Right cardiac atrium (tissue), 5 donors: Measurements from ENCODE around the gene TOR1AIP2. TPM values are rescaled to one million over a fixed set of nuclear protein-coding genes. Genes with fewer than 3 reads are reported as not detected.

Experiments
- ATAC-seq, 2 donors: fragments of 200-7000 bp; cut with Tn5 transposase; one replicate each; pipeline versions ENCODE4 v1.8.0 to v1.9.1; 2020; ENCODE audit warnings: moderate library complexity in 2 of 2, mild to moderate bottlenecking in 1 of 2
- DNase-seq, 3 donors: peaks; one replicate each; pipeline ENCODE4 v3.0.0-alpha.2; 2020
- H3K27ac ChIP-seq: one replicate; pipeline ENCODE4 v1.5.1; 2013; ENCODE audit warnings: mild to moderate bottlenecking, low read length, control low read depth, moderate library complexity
- H3K27me3 ChIP-seq: one replicate; pipeline ENCODE4 v1.6.1; 2013; ENCODE audit not compliant: control insufficient read depth, insufficient read depth
- H3K4me1 ChIP-seq: one replicate; pipeline ENCODE4 v1.6.1; 2013; ENCODE audit warnings: low read length; ENCODE audit not compliant: control insufficient read depth, insufficient read depth
- H3K4me3 ChIP-seq: one replicate; pipeline ENCODE4 v1.5.1; 2013; ENCODE audit warnings: low read length, control low read depth
- H3K9me3 ChIP-seq: one replicate; pipeline ENCODE4 v1.6.1; 2013; ENCODE audit warnings: low read length; ENCODE audit not compliant: control insufficient read depth
- WGBS: extraction: QIAGEN DNeasy Blood & Tissue Kit; methylation state at CpG from one replicate; pipeline ENCODE4 v1.1.7; 2013; 5-methylcytosine and 5-hydroxymethylcytosine counted together
- intact Hi-C, 4 donors: fragments of 100-400 bp; cut with DNase I; formaldehyde crosslinking; loops; one replicate each; pipeline versions ENCODE4 v1.11.0 to v1.14.0; 2022 to 2023
- long read RNA-seq, 4 donors: library from polyadenylated mRNA; unstranded; transcript quantifications; one replicate each; pipeline ENCODE4 v2.0.0, GENCODE V29; 2020 to 2021
- polyA plus RNA-seq: library from polyadenylated mRNA; stranded (reverse); fragments of 200-250 nt; gene quantifications from one replicate; pipeline ENCODE4 v1.2.3, GENCODE V29; 2013
- total RNA-seq, 4 donors: library from RNA; stranded (reverse); fragmentation: NEBNext Ultra II Directional; extraction: Animal tissue kit (Norgen Biotek cat#: 25700); gene quantifications; one replicate each; pipeline ENCODE4 v1.2.1, GENCODE V29; 2021
- donor health status: healthy with polysubstance abuse.
- donor health status: DM: no; HTN: yes; CAD: no.
- donor health status: DM: no; HTN: no; CAD: no.
- donor health status: DM: no; HTN: yes; CAD: no; lungs with severe emphysema.
- donor health status: DM: yes; HTN: yes; CAD: no.

TOR1AIP2 gene
- 10 to 100 TPM; 40.1 to 52.2 (median 48.2) TPM for total RNA-seq
- polyA plus RNA-seq, result 11.0 TPM
- long read RNA-seq, donor 1, full-length matches to known transcripts, result 7 of 16 reads
- long read RNA-seq, donor 1, partial matches to known transcripts, result 0 of 16 reads
- long read RNA-seq, donor 1, other reads (novel, unspliced or antisense), result 9 of 16 reads
- long read RNA-seq, donor 2, full-length matches to known transcripts, result 2 of 5 reads
- long read RNA-seq, donor 2, partial matches to known transcripts, result 0 of 5 reads
- long read RNA-seq, donor 2, other reads (novel, unspliced or antisense), result 3 of 5 reads
- long read RNA-seq, donor 3, full-length matches to known transcripts, result 11 of 35 reads
- long read RNA-seq, donor 3, partial matches to known transcripts, result 5 of 35 reads
- long read RNA-seq, donor 3, other reads (novel, unspliced or antisense), result 19 of 35 reads
- long read RNA-seq, donor 4, full-length matches to known transcripts, result 2 of 2 reads
- long read RNA-seq, donor 4, partial matches to known transcripts, result 0 of 2 reads
- long read RNA-seq, donor 4, other reads (novel, unspliced or antisense), result 0 of 2 reads

DNA sequence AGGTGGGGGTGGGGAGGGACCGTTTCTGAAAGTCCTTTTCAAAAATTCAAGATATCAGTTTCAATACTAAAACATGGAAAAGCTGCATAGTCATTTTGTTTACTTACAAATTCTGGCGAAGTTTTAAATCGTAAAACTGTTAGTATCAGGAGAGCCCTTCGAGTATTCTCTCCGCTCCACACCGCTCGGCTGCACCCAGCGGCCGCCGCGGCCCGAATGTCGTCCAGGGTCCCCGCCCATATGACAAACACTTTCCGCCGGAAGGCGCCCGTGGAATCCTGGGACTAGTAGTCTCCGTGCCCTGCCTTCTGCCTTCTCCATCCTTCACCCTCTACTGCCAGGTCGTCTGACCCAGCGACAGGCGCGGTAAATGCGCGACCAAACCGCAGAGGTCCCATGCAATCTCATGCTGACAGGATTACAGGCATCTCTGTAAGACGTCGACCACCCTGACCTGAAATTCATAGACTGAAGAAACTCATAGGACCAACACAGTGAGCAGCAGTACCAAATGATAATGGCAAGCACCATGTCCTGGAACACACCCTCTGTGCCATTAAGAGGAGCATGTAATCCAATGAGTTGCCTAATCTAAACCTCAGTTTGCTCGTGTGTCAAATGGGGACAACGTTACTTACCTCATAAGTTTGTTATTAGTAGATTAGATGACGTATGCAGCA is at the start of gene TOR1AIP2:
Gene TOR1AIP2, minus strand, starts transcription at position 218 of the 680 bp plus-strand sequence. CDS start 25,138 bp downstream, outside the sequence.
- peak within 1 kb of the TSS; percentile 92 for H3K4me3 ChIP-seq
- H3K27me3 ChIP-seq, result no peaks in the 10 kb centered on the region
- no peak within 1 kb of the TSS for H3K27ac ChIP-seq
- ATAC-seq, result peak; percentile 75 to 79
- peak; percentile 90 to 95 (median 94) for DNase-seq
- H3K9me3 ChIP-seq, result no peaks in the 10 kb centered on the region
- peaks cover 2% of the 10 kb centered on the region for H3K4me1 ChIP-seq
- intact Hi-C loops, result no loop called here
- WGBS, result 4% methylated on average over 31 of the region's 31 CpGs

DNA sequence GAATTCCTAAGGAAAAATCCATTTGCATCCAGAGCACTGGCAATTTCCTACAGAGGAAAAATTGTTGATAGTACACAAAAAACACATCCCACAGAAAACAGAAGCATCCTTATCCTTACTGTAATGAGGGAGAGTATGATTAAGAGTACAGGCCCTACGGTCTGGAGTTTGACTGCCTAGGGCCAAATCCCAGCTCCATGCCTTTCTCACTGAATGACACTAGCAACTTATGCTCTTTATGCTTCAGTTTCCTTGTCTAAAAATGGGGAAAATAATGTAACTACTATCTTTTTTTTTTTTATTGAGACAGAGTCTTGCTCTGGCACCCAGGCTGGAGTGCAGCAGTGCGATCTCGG is 49.2 kb upstream of the TOR1AIP2 start:
- Histone ChIP-seq H3K4me3 (no peak overlapping the region), H3K9me3 (no peaks in the 10 kb centered on the region), H3K27ac (no peak overlapping the region), H3K27me3 (no peaks in the 10 kb centered on the region), H3K4me1 (peaks cover 3% of the 10 kb centered on the region)
- intact Hi-C loops, result no loop called here
- DNase-seq (no peak), ATAC-seq (no peak)
- 95% methylated on average over 3 of the region's 3 CpGs for WGBS

DNA sequence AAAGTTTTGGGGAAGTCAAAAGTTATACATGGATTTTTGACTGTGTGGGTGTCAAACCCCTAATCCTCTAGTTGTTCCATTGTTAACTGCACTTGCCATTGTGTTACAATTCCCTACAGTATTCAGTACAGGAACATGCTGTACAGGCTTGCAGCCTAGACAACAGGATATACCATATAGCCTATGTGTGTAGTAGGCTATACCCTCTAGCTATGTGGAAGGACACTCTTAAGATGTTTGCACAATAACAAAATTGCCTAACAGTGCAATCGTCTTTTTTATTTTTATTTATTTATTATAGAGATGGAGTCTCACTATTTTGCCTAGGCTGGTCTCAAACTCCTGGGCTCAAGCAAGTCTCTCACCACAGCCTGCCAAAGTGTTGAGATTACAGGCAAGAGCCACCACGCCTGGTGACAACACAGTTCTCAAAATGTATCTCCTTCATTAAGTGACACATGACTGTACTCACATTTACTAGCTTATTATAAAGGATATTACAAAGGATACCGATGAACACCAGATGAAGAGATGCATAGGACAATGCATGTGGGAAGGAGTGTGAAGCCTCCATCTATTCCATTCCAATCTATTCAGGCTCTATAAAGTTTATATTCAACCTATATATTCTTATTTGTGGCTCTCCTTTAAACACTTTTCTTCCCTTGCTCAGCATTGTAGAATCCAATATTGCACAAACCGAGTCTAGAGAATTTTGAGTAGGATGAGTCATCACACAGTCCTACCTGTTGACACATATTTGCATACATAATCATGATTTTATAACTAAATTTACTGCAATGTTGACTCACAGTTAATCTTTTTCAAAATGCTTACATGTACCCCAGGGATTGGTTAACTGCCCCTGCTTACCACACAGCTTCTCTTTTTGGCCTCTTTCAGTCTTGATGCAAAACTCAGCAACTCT is 48.6 kb upstream of the TOR1AIP2 start:
- no peak for ATAC-seq
- no peak for DNase-seq
- Histone ChIP-seq H3K4me1 (peaks cover 5% of the 10 kb centered on the region), H3K27me3 (no peaks in the 10 kb centered on the region), H3K27ac (no peak overlapping the region), H3K9me3 (no peaks in the 10 kb centered on the region), H3K4me3 (no peak overlapping the region)
- 77% methylated on average over 4 of the region's 4 CpGs for WGBS
- intact Hi-C loops, result no loop called here

DNA sequence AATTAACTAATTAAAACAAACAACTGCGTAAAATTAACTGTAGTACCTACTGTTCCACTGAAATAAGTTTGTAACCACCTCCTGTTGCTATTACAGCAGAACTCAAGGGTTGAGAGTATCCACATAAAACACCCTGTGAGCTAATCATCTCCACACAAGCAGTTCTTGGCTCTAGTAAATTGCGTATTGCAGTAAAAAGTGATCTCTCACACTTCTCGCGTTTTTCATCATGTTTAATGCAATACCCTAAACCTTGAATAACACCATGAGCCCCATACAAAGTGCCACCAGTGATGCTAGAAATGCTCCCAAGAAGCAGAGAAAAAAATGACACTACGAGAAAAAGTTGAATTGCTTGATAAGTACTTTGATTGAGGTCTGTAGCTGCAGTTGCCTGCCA is 47.7 kb upstream of the TOR1AIP2 start:
- DNase-seq (no peak), ATAC-seq (no peak)
- no peak overlapping the region for H3K4me3 ChIP-seq
- no peak overlapping the region for H3K27ac ChIP-seq
- WGBS, result 87% methylated on average over 5 of the region's 5 CpGs
- H3K27me3 ChIP-seq, result no peaks in the 10 kb centered on the region
- peaks cover 3% of the 10 kb centered on the region for H3K4me1 ChIP-seq
- intact Hi-C loops, result no loop called here
- no peaks in the 10 kb centered on the region for H3K9me3 ChIP-seq

DNA sequence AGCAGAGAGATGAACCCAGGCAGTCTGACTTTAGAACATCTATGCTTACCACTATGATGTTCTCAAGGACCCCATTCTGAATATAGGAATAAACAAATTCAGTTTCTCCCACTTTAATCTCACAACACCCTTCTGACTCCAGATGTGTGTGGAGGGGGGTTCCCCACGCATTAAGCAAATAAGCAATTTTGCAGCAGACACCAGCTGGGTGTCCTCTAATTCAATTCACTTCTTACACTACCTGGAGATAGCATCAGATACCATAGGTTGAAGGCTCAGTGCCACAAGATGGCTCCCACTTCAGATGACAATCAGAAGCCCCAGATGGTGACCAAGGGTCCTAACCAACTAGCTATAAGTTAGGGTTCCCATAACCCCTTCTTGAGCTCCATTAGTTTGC is 46.7 kb upstream of the TOR1AIP2 start:
- Histone ChIP-seq H3K27me3 (no peaks in the 10 kb centered on the region), H3K9me3 (no peaks in the 10 kb centered on the region), H3K27ac (no peak overlapping the region), H3K4me1 (peaks cover 3% of the 10 kb centered on the region), H3K4me3 (no peak overlapping the region)
- DNase-seq (no peak), ATAC-seq (no peak)
- WGBS, result 98% methylated on average over 1 of the region's 1 CpG
- intact Hi-C loops, result no loop called here

DNA sequence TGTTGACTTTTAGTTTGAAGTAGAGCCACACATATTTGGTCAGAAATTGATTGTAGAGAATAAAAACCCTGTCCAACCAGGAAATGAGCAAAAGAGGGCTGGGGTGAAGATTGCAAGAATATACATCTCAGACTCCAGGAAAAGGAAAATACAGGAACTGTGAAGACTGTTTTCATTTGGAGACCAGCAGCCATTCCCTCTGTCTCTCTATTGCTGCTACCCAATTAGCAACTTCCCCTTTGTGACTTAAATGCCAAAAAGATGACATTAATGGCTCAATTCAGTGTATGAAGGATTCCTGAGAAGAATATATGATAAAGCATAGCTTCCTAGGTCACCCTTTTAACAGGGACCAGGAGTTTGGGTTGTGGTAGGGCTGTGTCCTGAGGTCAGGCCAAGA is 45.4 kb upstream of the TOR1AIP2 start:
- no peaks in the 10 kb centered on the region for H3K27me3 ChIP-seq
- H3K27ac ChIP-seq, result no peak overlapping the region
- H3K4me1 ChIP-seq, result peaks cover 3% of the 10 kb centered on the region
- DNase-seq (no peak), ATAC-seq (no peak)
- H3K9me3 ChIP-seq, result no peaks in the 10 kb centered on the region
- H3K4me3 ChIP-seq, result no peak overlapping the region
- intact Hi-C loops, result no loop called here

DNA sequence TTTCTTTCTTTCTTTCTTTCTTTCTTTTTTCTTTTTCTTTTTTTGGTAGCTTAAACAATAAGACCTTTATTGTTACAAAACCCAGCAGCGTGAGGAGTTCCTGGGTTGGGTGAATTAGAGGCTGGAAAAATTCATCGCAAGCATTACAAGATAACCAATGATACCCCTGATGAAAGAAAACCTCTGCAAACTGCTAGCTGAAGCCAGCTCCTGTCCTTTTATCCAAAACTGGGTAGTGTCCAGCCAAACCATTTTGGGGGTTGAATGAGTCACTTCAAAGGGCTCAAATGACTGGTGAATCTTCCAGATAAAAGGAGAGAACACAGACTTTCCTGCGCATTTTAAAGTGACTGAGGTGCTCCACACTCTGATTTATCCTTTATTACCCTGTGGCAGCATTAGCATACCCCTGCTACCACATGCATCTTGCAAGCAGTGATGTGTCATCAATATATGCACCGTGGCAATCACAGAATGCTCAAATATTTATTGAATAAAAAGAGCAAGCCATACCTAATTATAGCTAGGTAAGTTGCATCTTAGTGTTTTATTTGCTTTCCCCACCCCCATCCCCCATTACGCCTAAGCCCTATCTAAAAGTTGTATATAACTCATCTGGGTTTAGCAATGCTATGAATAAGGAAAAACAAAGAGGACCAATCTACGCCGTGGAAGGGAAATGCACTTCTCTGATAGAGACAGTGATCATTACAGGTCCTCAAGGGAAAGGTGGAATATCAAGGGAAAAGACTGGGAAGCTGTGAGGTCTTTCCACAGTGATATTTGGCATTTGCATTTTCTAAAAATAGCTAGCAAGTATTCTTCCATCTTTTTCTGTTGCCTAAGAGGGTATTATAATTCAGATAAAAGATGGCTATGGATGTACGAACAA is 44.6 kb upstream of the TOR1AIP2 start:
- WGBS, result 74% methylated on average over 8 of the region's 8 CpGs
- intact Hi-C loops, result no loop called here
- ATAC-seq, result peak in 1 of 2 donors; percentile 21

DNA sequence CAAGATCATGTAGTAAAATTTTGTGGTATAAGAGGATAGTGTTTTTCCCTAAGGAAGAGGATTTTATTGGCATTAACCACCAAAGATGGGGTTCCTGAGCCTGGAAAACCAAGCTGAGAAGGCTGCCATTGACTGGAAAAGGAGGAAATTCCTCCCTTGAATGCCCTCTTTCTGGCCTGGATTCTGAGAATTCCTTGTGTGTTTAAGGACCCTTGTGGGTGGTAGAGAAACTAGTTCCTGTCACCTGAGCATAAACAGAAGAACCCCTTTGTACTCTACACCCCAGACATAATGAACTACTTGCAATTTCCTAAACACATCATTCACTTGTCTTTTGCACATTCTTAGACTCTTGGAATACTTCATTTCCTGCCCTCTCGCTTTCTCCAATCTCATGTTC is 43.9 kb upstream of the TOR1AIP2 start:
- Histone ChIP-seq H3K9me3 (no peaks in the 10 kb centered on the region), H3K27ac (no peak overlapping the region), H3K4me1 (peaks cover 3% of the 10 kb centered on the region), H3K27me3 (no peaks in the 10 kb centered on the region), H3K4me3 (no peak overlapping the region)
- intact Hi-C loops, result no loop called here
- 85% methylated on average over 1 of the region's 1 CpG for WGBS
- ATAC-seq, result no peak
- DNase-seq, result no peak

More for the DNA sequence above, 44.6 kb upstream of the TOR1AIP2 start:
- H3K9me3 ChIP-seq, result no peaks in the 10 kb centered on the region
- H3K4me3 ChIP-seq, result no peak overlapping the region
- peaks cover 3% of the 10 kb centered on the region for H3K4me1 ChIP-seq
- H3K27me3 ChIP-seq, result no peaks in the 10 kb centered on the region
- no peak for DNase-seq
- no peak overlapping the region for H3K27ac ChIP-seq

DNA sequence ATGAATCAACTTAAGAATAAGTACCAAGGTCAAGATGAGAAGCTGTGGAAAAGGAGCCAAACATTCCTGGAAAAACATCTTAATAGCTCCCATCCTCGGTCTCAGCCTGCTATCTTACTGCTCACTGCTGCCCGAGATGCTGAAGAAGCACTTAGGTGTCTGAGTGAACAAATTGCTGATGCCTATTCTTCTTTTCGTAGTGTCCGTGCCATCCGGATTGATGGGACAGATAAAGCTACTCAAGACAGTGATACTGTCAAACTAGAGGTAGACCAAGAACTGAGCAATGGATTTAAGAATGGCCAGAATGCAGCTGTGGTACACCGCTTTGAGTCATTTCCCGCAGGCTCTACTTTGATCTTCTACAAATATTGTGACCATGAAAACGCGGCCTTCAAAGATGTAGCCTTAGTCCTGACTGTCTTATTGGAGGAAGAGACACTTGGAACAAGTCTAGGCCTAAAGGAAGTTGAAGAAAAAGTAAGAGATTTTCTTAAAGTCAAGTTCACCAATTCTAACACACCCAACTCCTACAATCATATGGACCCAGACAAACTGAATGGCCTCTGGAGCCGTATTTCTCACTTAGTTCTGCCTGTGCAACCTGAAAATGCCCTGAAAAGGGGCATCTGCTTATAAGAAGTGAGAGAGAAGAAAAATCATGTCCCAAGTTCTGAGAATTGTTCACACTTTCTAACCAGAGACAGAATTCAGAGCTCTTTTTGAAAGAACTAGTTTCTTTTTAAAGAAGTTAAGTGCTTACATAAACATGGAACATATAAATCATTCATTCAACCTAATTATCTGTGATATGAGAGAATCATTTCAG is 40.2 kb upstream of the TOR1AIP2 start:
- WGBS, result 84% methylated on average over 10 of the region's 10 CpGs
- ATAC-seq, result no peak

More for the DNA sequence above, 40.2 kb upstream of the TOR1AIP2 start:
- H3K4me1 ChIP-seq, result peaks cover 3% of the 10 kb centered on the region
- H3K27me3 ChIP-seq, result no peaks in the 10 kb centered on the region
- DNase-seq, result no peak
- intact Hi-C loops, result no loop called here
- no peak overlapping the region for H3K27ac ChIP-seq
- no peak overlapping the region for H3K4me3 ChIP-seq
- H3K9me3 ChIP-seq, result no peaks in the 10 kb centered on the region
